GM21390 (cell line): ENCODE data around the gene LYPD6.
"Not testable (repeated sequence)": the region's sequence is repeated elsewhere in the genome, so short reads cannot be mapped to it uniquely, and the experiment has no call there.

Experiments used
- ATAC-seq: cut with Tn5 transposase; IDR thresholded peaks from one replicate; pipeline ENCODE4 v1.9.1; 2021; ENCODE audit not compliant: unreplicated experiment

The LYPD6 gene

GRCh38 chr2:149330127-149331022 is at the start of gene LYPD6:
Gene LYPD6, plus strand, starts transcription at chr2:149330587. Its CDS starts 107,122 bp downstream, at chr2:149437709.
- peak; percentile 89 for ATAC-seq

- ATAC-seq, result no peak
Measured at GRCh38 chr2:149281441-149281840, 48.9 kb upstream of the LYPD6 start.

GRCh38 chr2:149290662-149291061 is 39.7 kb upstream of the LYPD6 start:
- no peak for ATAC-seq

GRCh38 chr2:149291881-149292280 is 38.5 kb upstream of the LYPD6 start:
- no peak for ATAC-seq

- ATAC-seq, result no peak
Measured at GRCh38 chr2:149296031-149296430, 34.4 kb upstream of the LYPD6 start.

GRCh38 chr2:149307014-149307413 is 23.4 kb upstream of the LYPD6 start:
- ATAC-seq, result no peak

GRCh38 chr2:149310349-149310748 is 20.0 kb upstream of the LYPD6 start:
- ATAC-seq, result no peak

GRCh38 chr2:149312039-149312438 is 18.3 kb upstream of the LYPD6 start:
- ATAC-seq, result no peak

- peak; percentile 93 for ATAC-seq
Measured at GRCh38 chr2:149313512-149313972, 16.8 kb upstream of the LYPD6 start.

GRCh38 chr2:149314687-149315086 is 15.7 kb upstream of the LYPD6 start:
- ATAC-seq, result no peak

- ATAC-seq, result no peak
Measured at GRCh38 chr2:149315461-149315860, 14.9 kb upstream of the LYPD6 start.

GRCh38 chr2:149318566-149318965 is 11.8 kb upstream of the LYPD6 start:
- not testable (repeated sequence) for ATAC-seq

GRCh38 chr2:149320362-149320761 is 10.0 kb upstream of the LYPD6 start:
- no peak for ATAC-seq

- no peak for ATAC-seq
Measured at GRCh38 chr2:149329068-149329467, 1.3 kb upstream of the LYPD6 start.

- peak; percentile 2 for ATAC-seq
Measured at GRCh38 chr2:149329489-149330126, 779 bp upstream of the LYPD6 start.

GRCh38 chr2:149331023-149331400 is 625 bp downstream of the LYPD6 start:
- ATAC-seq, result no peak

- ATAC-seq, result no peak
Measured at GRCh38 chr2:149332364-149332763, 2.0 kb downstream of the LYPD6 start.

- no peak for ATAC-seq
Measured at GRCh38 chr2:149333636-149334035, 3.2 kb downstream of the LYPD6 start.

GRCh38 chr2:149334156-149334555 is 3.8 kb downstream of the LYPD6 start:
- no peak for ATAC-seq

GRCh38 chr2:149339324-149339723 is 8.9 kb downstream of the LYPD6 start:
- no peak for ATAC-seq

GRCh38 chr2:149342509-149342908 is 12.1 kb downstream of the LYPD6 start:
- no peak for ATAC-seq

GRCh38 chr2:149344105-149344504 is 13.7 kb downstream of the LYPD6 start:
- ATAC-seq, result no peak
